Adrenal gland (tissue), 12 donors: ENCODE results near the gene RGS3. TPM values are rescaled to one million over a fixed set of nuclear protein-coding genes. Genes with fewer than 3 reads are reported as not detected.
"Not testable (repeated sequence)": the region's sequence is repeated elsewhere in the genome, so short reads cannot be mapped to it uniquely, and the experiment has no call there.

Experiments used
- DNase-seq, 7 donors: peaks; one replicate each; pipeline ENCODE4 v3.0.0-alpha.2; 2019 to 2020
- H3K27ac ChIP-seq, 5 donors: fragments of 200-600 bp; sonication (generic) in 4 of 5; 1 replicate in 3 of 5; 2 replicates in 2 of 5; pipeline versions ENCODE4 v1.5.1 to v1.8.0; 2016 to 2020; ENCODE audit warnings: mild to moderate bottlenecking in 1 of 5
- H3K27me3 ChIP-seq: fragments of 200-600 bp; 2 replicates; pipeline ENCODE4 v1.8.0; 2021
- H3K36me3 ChIP-seq, 2 donors: fragments of 200-600 bp; replicated peaks in 1 of 2; 1 replicate in 1 of 2; 2 replicates in 1 of 2; pipeline versions ENCODE4 v1.5.1 to v1.8.0; 2018 to 2022
- H3K4me1 ChIP-seq, 2 donors: fragments of 200-600 bp; replicated peaks in 1 of 2; 1 replicate in 1 of 2; 2 replicates in 1 of 2; pipeline versions ENCODE4 v1.5.1 to v1.8.0; 2018 to 2021
- H3K4me3 ChIP-seq, 4 donors: fragments of 200-600 bp; sonication (generic) in 3 of 4; one replicate each; pipeline ENCODE4 v1.5.1; 2016 to 2018
- H3K9me3 ChIP-seq, 3 donors: fragments of 200-600 bp; sonication (generic) in 1 of 3; replicated peaks in 1 of 3; 1 replicate in 2 of 3; 2 replicates in 1 of 3; pipeline versions ENCODE4 v1.5.1 to v1.8.0; 2016 to 2021
- CTCF ChIP-seq, 6 experiments: fragments of 450-650 bp in 4 of 6; fragments of 200-600 bp in 2 of 6; sonication (generic) in 1 of 6; IDR thresholded peaks; 1 replicate in 5 of 6; 2 replicates in 1 of 6; pipeline versions ENCODE4 v1.5.1 to v1.8.0; 2016 to 2021; ENCODE audit warnings: antibody characterized with exemption in 6 of 6, mild to moderate bottlenecking in 2 of 6, moderate library complexity in 1 of 6
- POLR2A ChIP-seq, 2 donors: fragments of 450-650 bp; IDR thresholded peaks; one replicate each; pipeline ENCODE4 v1.6.1; 2017; ENCODE audit warnings: antibody characterized with exemption in 2 of 2, mild to moderate bottlenecking in 2 of 2, moderate library complexity in 1 of 2
- WGBS, 4 donors: extraction: QIAGEN DNeasy Blood & Tissue Kit in 2 of 4; methylation state at CpG; one replicate each; pipeline versions ENCODE4 v1.1.5 to v1.1.7; 2013 to 2017; 5-methylcytosine and 5-hydroxymethylcytosine counted together
- intact Hi-C, 2 donors: fragments of 100-400 bp; cut with DNase I; formaldehyde crosslinking; loops; one replicate each; pipeline versions ENCODE4 v1.14.1 to v1.15.0; 2022 to 2023
- polyA plus RNA-seq, 3 donors: library from polyadenylated mRNA; stranded (reverse); fragments of 200-250 nt in 2 of 3; fragments of 350-450 nt in 1 of 3; fragmentation: Illumina TruSeq in 1 of 3; extraction: RNeasy Lipid Tissue Mini Kit (QIAGEN cat#74804) in 1 of 3; gene quantifications; one replicate each; pipeline ENCODE4 v1.2.3, GENCODE V29; 2013 to 2014
- total RNA-seq, 9 donors: library from RNA; depleted of rRNA in 4 of 9; stranded (reverse); fragments of >200 nt in 4 of 9; fragments of 120-200 nt in 1 of 9; fragmentation: NEBNext Ultra II Directional in 1 of 9; extraction: Animal tissue kit (Norgen Biotek cat#: 25700) in 1 of 9; gene quantifications; one replicate each; pipeline versions ENCODE4 v1.1.0 to v1.2.4, GENCODE V29; 2013 to 2023
- donor health status: healthy with polysubstance abuse.
- donor health status: Bipolar disorder and iron deficiency.
- donor health status: DM: yes; HTN: yes; CAD: no.
- donor health status: DM: no; HTN: no; CAD: no.
- donor health status: DM: no; HTN: no; CAD: no.
- donor health status: DM: yes; HTN: yes; CAD: no.

RGS3 gene
- total and polyA plus RNA-seq, 12 donors = 34.5 to 126 (median 65.6) TPM

GRCh38 chr9:113486327-113486726 is 22.8 kb downstream of the RGS3 start:
- H3K27me3 ChIP-seq = no peaks in the 10 kb centered on the region
- TF ChIP-seq POLR2A (IDR thresholded peaks at IDR 0.05) = no peak
- no peak for TF ChIP-seq CTCF (IDR thresholded peaks at IDR 0.05)
- H3K27ac ChIP-seq = no peak overlapping the region
- H3K9me3 ChIP-seq = no peaks in the 10 kb centered on the region
- intact Hi-C loops = no loop called here
- H3K36me3 ChIP-seq = no peaks in the 10 kb centered on the region
- DNase-seq = no peak
- 86 to 100% (median 98%) methylated on average over 6 of the region's 6 CpGs for WGBS, 4 donors
- no peak overlapping the region for H3K4me3 ChIP-seq
- peaks cover 26 to 30% of the 10 kb centered on the region in 2 donors for H3K4me1 ChIP-seq

GRCh38 chr9:113488071-113488470 is 24.5 kb downstream of the RGS3 start:
- peak overlapping the region in 3 of 5 donors; percentile 60 to 81 (median 81) for H3K27ac ChIP-seq

GRCh38 chr9:113488490-113488889 is 25.0 kb downstream of the RGS3 start:
- TF ChIP-seq POLR2A (IDR thresholded peaks at IDR 0.05) = peak in 1 of 2 donors; percentile 82
- TF ChIP-seq CTCF (IDR thresholded peaks at IDR 0.05) = no peak
- WGBS, 4 donors = 59 to 71% (median 63%) methylated on average over 9 to 12 of the region's 12 CpGs
- H3K4me3 ChIP-seq = no peak overlapping the region
- H3K27ac ChIP-seq = peak overlapping the region in 4 of 5 donors; percentile 44 to 81 (median 70)
- H3K4me1 ChIP-seq = peaks cover 31 to 46% of the 10 kb centered on the region in 2 donors
- no peaks in the 10 kb centered on the region for H3K9me3 ChIP-seq
- no peaks in the 10 kb centered on the region for H3K36me3 ChIP-seq
- intact Hi-C loops = no loop called here
- no peaks in the 10 kb centered on the region for H3K27me3 ChIP-seq
- DNase-seq = peak; percentile 59 to 84 (median 81)

More at GRCh38 chr9:113488071-113488470, 24.5 kb downstream of the RGS3 start:
- TF ChIP-seq CTCF (IDR thresholded peaks at IDR 0.05) (no peak), POLR2A (IDR thresholded peaks at IDR 0.05) (no peak)
- Histone ChIP-seq H3K4me3 (no peak overlapping the region), H3K9me3 (no peaks in the 10 kb centered on the region), H3K27me3 (no peaks in the 10 kb centered on the region), H3K4me1 (peaks cover 30 to 43% of the 10 kb centered on the region in 2 donors), H3K36me3 (no peaks in the 10 kb centered on the region)
- WGBS, 4 donors = 87 to 92% (median 90%) methylated on average over 4 of the region's 4 CpGs
- intact Hi-C loops = no loop called here
- DNase-seq = no peak

- intact Hi-C loops, DNase-seq, H3K27me3 ChIP-seq, H3K4me3 ChIP-seq, H3K27ac ChIP-seq, H3K9me3 ChIP-seq, H3K36me3 ChIP-seq: not testable (repeated sequence)
- WGBS, 4 donors = 83 to 91% (median 87%) methylated on average over 4 of the region's 4 CpGs
- H3K4me1 ChIP-seq = peaks cover 15 to 27% of the 10 kb centered on the region in 2 donors
These were observed 27.6 kb downstream of the RGS3 start for GRCh38 chr9:113491147-113491546.
